Mammary epithelial cell (primary cell): ENCODE data around the gene LRRC8D.

Source experiments
- EZH2 ChIP-seq: IDR thresholded peaks from 2 replicates; pipeline ENCODE4 v1.6.1; 2012; ENCODE audit warnings: low read length, inconsistent platforms, borderline replicate concordance
- TF ChIP-seq, protein P1 (sequence below), 2 donors: IDR thresholded peaks in 1 of 2; conservative IDR thresholded peaks in 1 of 2; 2 replicates each; pipeline ENCODE4 v1.5.1; 2011 to 2012; ENCODE audit warnings: inconsistent platforms in 2 of 2, low read length in 2 of 2, mild to moderate bottlenecking in 2 of 2, control low read depth in 1 of 2, low read depth in 1 of 2; ENCODE audit not compliant: insufficient read depth in 1 of 2; ENCODE audit errors: extremely low read depth in 1 of 2

- TF ChIP-seq, protein P1, sequence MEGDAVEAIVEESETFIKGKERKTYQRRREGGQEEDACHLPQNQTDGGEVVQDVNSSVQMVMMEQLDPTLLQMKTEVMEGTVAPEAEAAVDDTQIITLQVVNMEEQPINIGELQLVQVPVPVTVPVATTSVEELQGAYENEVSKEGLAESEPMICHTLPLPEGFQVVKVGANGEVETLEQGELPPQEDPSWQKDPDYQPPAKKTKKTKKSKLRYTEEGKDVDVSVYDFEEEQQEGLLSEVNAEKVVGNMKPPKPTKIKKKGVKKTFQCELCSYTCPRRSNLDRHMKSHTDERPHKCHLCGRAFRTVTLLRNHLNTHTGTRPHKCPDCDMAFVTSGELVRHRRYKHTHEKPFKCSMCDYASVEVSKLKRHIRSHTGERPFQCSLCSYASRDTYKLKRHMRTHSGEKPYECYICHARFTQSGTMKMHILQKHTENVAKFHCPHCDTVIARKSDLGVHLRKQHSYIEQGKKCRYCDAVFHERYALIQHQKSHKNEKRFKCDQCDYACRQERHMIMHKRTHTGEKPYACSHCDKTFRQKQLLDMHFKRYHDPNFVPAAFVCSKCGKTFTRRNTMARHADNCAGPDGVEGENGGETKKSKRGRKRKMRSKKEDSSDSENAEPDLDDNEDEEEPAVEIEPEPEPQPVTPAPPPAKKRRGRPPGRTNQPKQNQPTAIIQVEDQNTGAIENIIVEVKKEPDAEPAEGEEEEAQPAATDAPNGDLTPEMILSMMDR (conservative IDR thresholded peaks at IDR 0.05 in 1 of 2, IDR thresholded peaks at IDR 0.05 in 1 of 2; ENCODE audit: extremely low read depth in 1 of 2, insufficient read depth in 1 of 2, low read depth in 1 of 2, low read length in 2 of 2): no peak
- no peak for TF ChIP-seq EZH2
These were observed 151.2 kb downstream of the LRRC8D start for GRCh38 chr1:89972024-89972423.
